Measurements from ENCODE around the gene TTC24. TPM values are rescaled to one million over a fixed set of nuclear protein-coding genes. Genes with fewer than 3 reads are reported as not detected.

The TTC24 gene
- total and polyA plus RNA-seq, 2 experiments from 2014 or later = not detected

DNA sequence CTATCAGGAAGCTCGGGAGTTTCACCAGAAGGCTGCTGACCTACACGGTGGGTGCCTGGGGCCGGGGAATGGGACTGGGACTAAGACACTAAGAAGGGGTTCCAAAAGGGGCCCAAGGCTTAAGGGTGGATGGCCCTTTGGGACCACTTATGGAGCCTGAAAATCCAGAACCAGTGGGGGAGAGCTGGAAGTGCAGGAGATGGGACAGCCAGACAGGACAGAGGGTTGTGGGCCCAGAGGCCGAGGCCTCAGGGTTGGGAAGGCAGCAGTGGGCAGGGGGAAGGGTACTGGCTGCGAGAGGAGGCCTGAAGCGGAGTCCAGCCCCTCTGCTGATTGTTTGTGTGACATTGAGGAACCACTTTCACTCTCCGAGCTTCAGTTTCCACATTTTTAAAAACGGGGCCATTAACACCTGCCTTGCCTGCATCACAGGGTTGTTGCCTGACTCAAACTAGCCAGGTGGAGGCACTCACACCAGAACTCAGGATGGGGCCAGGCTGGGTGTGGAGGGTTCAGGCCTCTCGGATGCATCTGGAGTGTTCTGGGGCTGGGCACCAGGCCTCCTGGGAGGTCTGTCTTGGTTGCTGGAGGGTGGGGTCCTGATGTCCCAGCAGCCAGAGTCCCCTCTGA lies 3.0 kb downstream of the TTC24 start:
- no peak for DNase-seq (ENCODE audit: low spot score)
- Histone ChIP-seq H3K79me2 (replicated peaks; ENCODE audit: insufficient read depth) (no peaks in the 10 kb centered on the region), H3K4me1 (ENCODE audit: insufficient read depth) (peaks cover 10% of the 10 kb centered on the region), H3K4me3 (no peak overlapping the region), H4K20me1 (replicated peaks; ENCODE audit: insufficient read depth) (no peaks in the 10 kb centered on the region), H3K4me2 (no peak overlapping the region), H3K36me3 (ENCODE audit: insufficient read depth) (no peaks in the 10 kb centered on the region), H3K27me3 (ENCODE audit: insufficient read depth) (no peaks in the 10 kb centered on the region), H3K27ac (ENCODE audit: low read depth) (no peak overlapping the region), H3K9me2 (ENCODE audit: insufficient read depth) (0 out of 2 replicates have a peak, but pooled peaks cover 3% of the 10 kb centered on the region), H2AFZ (0 out of 2 replicates have a peak overlapping the region, but pooled peaks have one; percentile 7), H3F3A (replicated peaks; ENCODE audit: low read depth) (no peaks in the 10 kb centered on the region)
- Mint-ChIP-seq H3K36me3 (ENCODE audit: low read depth) (no peaks in the 10 kb centered on the region; the same call in 2 of the 3 replicates), H3K27me3 (ENCODE audit: insufficient read depth, low read depth, poor library complexity) (peaks cover 9% of the 10 kb centered on the region), H3K9me3 (no peaks in the 10 kb centered on the region; the same call in 2 of the 3 replicates), H3K4me3 (no peak overlapping the region), H3K4me1 (peaks cover 26% of the 10 kb centered on the region), H3K27ac (no peak overlapping the region)
- no peak for ATAC-seq
- TF ChIP-seq, protein P1, sequence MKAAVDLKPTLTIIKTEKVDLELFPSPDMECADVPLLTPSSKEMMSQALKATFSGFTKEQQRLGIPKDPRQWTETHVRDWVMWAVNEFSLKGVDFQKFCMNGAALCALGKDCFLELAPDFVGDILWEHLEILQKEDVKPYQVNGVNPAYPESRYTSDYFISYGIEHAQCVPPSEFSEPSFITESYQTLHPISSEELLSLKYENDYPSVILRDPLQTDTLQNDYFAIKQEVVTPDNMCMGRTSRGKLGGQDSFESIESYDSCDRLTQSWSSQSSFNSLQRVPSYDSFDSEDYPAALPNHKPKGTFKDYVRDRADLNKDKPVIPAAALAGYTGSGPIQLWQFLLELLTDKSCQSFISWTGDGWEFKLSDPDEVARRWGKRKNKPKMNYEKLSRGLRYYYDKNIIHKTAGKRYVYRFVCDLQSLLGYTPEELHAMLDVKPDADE (IDR thresholded peaks at IDR 0.05) = no peak
- TF ChIP-seq, protein P2, sequence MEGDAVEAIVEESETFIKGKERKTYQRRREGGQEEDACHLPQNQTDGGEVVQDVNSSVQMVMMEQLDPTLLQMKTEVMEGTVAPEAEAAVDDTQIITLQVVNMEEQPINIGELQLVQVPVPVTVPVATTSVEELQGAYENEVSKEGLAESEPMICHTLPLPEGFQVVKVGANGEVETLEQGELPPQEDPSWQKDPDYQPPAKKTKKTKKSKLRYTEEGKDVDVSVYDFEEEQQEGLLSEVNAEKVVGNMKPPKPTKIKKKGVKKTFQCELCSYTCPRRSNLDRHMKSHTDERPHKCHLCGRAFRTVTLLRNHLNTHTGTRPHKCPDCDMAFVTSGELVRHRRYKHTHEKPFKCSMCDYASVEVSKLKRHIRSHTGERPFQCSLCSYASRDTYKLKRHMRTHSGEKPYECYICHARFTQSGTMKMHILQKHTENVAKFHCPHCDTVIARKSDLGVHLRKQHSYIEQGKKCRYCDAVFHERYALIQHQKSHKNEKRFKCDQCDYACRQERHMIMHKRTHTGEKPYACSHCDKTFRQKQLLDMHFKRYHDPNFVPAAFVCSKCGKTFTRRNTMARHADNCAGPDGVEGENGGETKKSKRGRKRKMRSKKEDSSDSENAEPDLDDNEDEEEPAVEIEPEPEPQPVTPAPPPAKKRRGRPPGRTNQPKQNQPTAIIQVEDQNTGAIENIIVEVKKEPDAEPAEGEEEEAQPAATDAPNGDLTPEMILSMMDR (conservative IDR thresholded peaks at IDR 0.05; ENCODE audit: low read depth in 2 of 2) = 0 out of 4 replicates have a peak, but pooled peaks of 1 of the 2 experiments have one; percentile 9

DNA sequence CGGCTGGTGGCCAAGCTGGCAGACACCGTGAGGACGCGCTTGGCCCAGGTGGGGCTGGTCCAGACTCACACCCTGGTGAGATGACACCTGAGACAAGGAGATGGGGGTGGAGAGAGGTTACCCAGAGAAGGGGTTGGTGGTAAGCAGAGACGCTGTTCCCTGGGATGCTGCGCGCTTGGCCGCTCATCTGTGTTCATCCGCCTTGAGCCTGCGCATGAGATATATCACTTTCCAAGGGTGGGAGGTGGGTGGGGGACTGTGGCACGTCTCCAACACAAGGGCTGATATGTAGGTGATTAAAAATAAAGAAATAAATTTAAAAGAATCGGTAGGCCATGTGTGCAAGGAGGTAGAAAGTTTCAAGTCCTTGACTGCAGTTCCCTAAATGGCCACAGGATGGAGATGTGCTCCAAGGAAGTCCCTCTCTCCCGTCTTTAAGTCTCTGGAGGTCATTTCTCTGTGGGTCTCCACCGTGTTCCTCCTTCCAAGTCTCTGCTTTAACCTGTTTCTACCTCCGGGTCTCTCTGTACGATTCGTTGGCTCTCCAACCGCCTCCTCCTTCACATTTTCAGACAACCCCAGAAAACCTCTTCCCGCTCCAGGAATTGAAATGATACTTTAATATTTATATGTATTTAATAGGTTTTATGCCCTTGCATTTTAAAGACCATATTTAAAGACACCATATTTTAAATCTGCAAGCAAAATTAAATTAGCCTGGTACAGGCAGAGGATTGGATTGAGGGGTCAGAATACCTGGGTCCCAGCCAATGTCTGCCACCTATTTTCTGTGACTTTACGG lies 4.5 kb downstream of the TTC24 start:
- H3K27me3 Mint-ChIP-seq (ENCODE audit: insufficient read depth, low read depth, poor library complexity) = peaks cover 8% of the 10 kb centered on the region
- Histone ChIP-seq H3K27ac (ENCODE audit: low read depth) (no peak overlapping the region), H3F3A (replicated peaks; ENCODE audit: low read depth) (no peaks in the 10 kb centered on the region), H3K4me3 (peak overlapping the region; percentile 41), H3K4me2 (peak overlapping the region; percentile 72), H3K4me1 (ENCODE audit: insufficient read depth) (peaks cover 10% of the 10 kb centered on the region), H3K27me3 (ENCODE audit: insufficient read depth) (no peaks in the 10 kb centered on the region), H3K79me2 (replicated peaks; ENCODE audit: insufficient read depth) (no peaks in the 10 kb centered on the region), H2AFZ (peak overlapping the region; percentile 92; the same call in 1 of the 2 replicates), H3K36me3 (ENCODE audit: insufficient read depth) (no peaks in the 10 kb centered on the region), H3K9me2 (ENCODE audit: insufficient read depth) (0 out of 2 replicates have a peak, but pooled peaks cover 3% of the 10 kb centered on the region), H4K20me1 (replicated peaks; ENCODE audit: insufficient read depth) (no peaks in the 10 kb centered on the region)
- DNase-seq (ENCODE audit: low spot score) = peak; percentile 97
- no peaks in the 10 kb centered on the region; the same call in 2 of the 3 replicates for H3K9me3 Mint-ChIP-seq
- H3K36me3 Mint-ChIP-seq (ENCODE audit: low read depth) = no peaks in the 10 kb centered on the region; the same call in 2 of the 3 replicates
- peak overlapping the region; percentile 62 for H3K4me3 Mint-ChIP-seq
- H3K27ac Mint-ChIP-seq = no peak overlapping the region
- peaks cover 26% of the 10 kb centered on the region for H3K4me1 Mint-ChIP-seq
- ATAC-seq = peak; percentile 77
- TF ChIP-seq, protein P2 (conservative IDR thresholded peaks at IDR 0.05; ENCODE audit: low read depth in 2 of 2) = peak; percentile 83 to 95
- TF ChIP-seq EZH2phosphoT487 (IDR thresholded peaks at IDR 0.05; ENCODE audit: unreplicated experiment) (no peak), ZNF114 (CRISPR knock-in tag; IDR thresholded peaks at IDR 0.05) (no peak)
- TF ChIP-seq, protein P3, sequence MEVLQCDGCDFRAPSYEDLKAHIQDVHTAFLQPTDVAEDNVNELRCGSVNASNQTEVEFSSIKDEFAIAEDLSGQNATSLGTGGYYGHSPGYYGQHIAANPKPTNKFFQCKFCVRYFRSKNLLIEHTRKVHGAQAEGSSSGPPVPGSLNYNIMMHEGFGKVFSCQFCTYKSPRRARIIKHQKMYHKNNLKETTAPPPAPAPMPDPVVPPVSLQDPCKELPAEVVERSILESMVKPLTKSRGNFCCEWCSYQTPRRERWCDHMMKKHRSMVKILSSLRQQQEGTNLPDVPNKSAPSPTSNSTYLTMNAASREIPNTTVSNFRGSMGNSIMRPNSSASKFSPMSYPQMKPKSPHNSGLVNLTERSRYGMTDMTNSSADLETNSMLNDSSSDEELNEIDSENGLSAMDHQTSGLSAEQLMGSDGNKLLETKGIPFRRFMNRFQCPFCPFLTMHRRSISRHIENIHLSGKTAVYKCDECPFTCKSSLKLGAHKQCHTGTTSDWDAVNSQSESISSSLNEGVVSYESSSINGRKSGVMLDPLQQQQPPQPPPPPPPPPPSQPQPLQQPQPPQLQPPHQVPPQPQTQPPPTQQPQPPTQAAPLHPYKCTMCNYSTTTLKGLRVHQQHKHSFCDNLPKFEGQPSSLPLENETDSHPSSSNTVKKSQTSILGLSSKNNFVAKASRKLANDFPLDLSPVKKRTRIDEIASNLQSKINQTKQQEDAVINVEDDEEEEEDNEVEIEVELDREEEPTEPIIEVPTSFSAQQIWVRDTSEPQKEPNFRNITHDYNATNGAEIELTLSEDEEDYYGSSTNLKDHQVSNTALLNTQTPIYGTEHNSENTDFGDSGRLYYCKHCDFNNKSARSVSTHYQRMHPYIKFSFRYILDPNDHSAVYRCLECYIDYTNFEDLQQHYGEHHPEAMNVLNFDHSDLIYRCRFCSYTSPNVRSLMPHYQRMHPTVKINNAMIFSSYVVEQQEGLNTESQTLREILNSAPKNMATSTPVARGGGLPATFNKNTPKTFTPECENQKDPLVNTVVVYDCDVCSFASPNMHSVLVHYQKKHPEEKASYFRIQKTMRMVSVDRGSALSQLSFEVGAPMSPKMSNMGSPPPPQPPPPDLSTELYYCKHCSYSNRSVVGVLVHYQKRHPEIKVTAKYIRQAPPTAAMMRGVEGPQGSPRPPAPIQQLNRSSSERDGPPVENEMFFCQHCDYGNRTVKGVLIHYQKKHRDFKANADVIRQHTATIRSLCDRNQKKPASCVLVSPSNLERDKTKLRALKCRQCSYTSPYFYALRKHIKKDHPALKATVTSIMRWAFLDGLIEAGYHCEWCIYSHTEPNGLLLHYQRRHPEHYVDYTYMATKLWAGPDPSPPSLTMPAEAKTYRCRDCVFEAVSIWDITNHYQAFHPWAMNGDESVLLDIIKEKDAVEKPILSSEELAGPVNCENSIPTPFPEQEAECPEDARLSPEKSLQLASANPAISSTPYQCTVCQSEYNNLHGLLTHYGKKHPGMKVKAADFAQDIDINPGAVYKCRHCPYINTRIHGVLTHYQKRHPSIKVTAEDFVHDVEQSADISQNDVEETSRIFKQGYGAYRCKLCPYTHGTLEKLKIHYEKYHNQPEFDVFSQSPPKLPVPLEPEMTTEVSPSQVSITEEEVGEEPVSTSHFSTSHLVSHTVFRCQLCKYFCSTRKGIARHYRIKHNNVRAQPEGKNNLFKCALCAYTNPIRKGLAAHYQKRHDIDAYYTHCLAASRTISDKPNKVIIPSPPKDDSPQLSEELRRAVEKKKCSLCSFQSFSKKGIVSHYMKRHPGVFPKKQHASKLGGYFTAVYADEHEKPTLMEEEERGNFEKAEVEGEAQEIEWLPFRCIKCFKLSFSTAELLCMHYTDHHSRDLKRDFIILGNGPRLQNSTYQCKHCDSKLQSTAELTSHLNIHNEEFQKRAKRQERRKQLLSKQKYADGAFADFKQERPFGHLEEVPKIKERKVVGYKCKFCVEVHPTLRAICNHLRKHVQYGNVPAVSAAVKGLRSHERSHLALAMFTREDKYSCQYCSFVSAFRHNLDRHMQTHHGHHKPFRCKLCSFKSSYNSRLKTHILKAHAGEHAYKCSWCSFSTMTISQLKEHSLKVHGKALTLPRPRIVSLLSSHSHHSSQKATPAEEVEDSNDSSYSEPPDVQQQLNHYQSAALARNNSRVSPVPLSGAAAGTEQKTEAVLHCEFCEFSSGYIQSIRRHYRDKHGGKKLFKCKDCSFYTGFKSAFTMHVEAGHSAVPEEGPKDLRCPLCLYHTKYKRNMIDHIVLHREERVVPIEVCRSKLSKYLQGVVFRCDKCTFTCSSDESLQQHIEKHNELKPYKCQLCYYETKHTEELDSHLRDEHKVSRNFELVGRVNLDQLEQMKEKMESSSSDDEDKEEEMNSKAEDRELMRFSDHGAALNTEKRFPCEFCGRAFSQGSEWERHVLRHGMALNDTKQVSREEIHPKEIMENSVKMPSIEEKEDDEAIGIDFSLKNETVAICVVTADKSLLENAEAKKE (CRISPR knock-in tag; IDR thresholded peaks at IDR 0.05) = 0 out of 2 replicates have a peak, but pooled peaks have one; percentile 31
